PC-3 (cell line): ENCODE results near the gene KDM4B.

ENCODE experiments used
- CTCF ChIP-seq: fragments of 300-600 bp; sonication (generic); conservative IDR thresholded peaks from 2 replicates; pipeline ENCODE4 v1.5.1; 2017; ENCODE audit warnings: antibody characterized with exemption, low read depth, mild to moderate bottlenecking, low read length
- EZH2 ChIP-seq: fragments of 300-600 bp; sonication (generic); IDR thresholded peaks from one replicate; pipeline ENCODE4 v1.6.1; 2017; ENCODE audit warnings: antibody characterized with exemption, mild to moderate bottlenecking, low read length; ENCODE audit not compliant: unreplicated experiment
- EZH2phosphoT487 ChIP-seq: fragments of 300-600 bp; sonication (generic); IDR thresholded peaks from 2 replicates; pipeline ENCODE4 v1.6.1; 2018; ENCODE audit warnings: mild to moderate bottlenecking, antibody characterized with exemption, low read length, borderline replicate concordance

- TF ChIP-seq CTCF (no peak), EZH2 (no peak), EZH2phosphoT487 (no peak)
These were observed 152.6 kb downstream of the KDM4B start for GRCh38 chr19:5121266-5122120.
